Skin epidermis (tissue), 12 donors: ENCODE data around the gene MRPL30.
A peak's percentile ranks its signal among the peaks of the same experiment; 100 is the strongest.
"Not testable (repeated sequence)": the region's sequence is repeated elsewhere in the genome, so short reads cannot be mapped to it uniquely, and the experiment has no call there.

Source experiments
- H3K27ac ChIP-seq, 21 experiments: fragments of 200-600 bp; sonication (generic) in 11 of 21; one replicate each; pipeline ENCODE4 v1.5.0; 2020; ENCODE audit warnings: mild to moderate bottlenecking in 3 of 21, inconsistent platforms in 2 of 21, moderate library complexity in 2 of 21
- H3K4me3 ChIP-seq, 7 experiments: fragments of 200-600 bp; sonication (generic) in 2 of 7; one replicate each; pipeline ENCODE4 v1.5.0; 2020; ENCODE audit warnings: inconsistent platforms in 2 of 7, mild to moderate bottlenecking in 2 of 7, moderate library complexity in 1 of 7

MRPL30 gene

GRCh38 chr2:99181624-99182000, 628 bp downstream of the MRPL30 start:
- Histone ChIP-seq H3K4me3 (peak overlapping the region; percentile 50 to 90 (median 68)), H3K27ac (peak overlapping the region in 20 of 21 experiments; percentile 52 to 95 (median 84))

- Histone ChIP-seq H3K27ac (no peak overlapping the region), H3K4me3 (no peak overlapping the region)
Measured at GRCh38 chr2:99183025-99183424, 2.0 kb downstream of the MRPL30 start.

- no peak overlapping the region for H3K27ac ChIP-seq
Measured at GRCh38 chr2:99184811-99185210, 3.8 kb downstream of the MRPL30 start.

GRCh38 chr2:99187011-99187410, 6.0 kb downstream of the MRPL30 start:
- no peak overlapping the region for H3K27ac ChIP-seq
- no peak overlapping the region for H3K4me3 ChIP-seq

More at GRCh38 chr2:99184811-99185210, 3.8 kb downstream of the MRPL30 start:
- H3K4me3 ChIP-seq, result no peak overlapping the region

- Histone ChIP-seq H3K4me3 (no peak overlapping the region), H3K27ac (no peak overlapping the region)
Measured at GRCh38 chr2:99188357-99188756, 7.4 kb downstream of the MRPL30 start.

- Histone ChIP-seq H3K27ac (no peak overlapping the region), H3K4me3 (no peak overlapping the region)
Measured at GRCh38 chr2:99190548-99190947, 9.6 kb downstream of the MRPL30 start.

GRCh38 chr2:99192364-99192763, 11.4 kb downstream of the MRPL30 start:
- not testable (repeated sequence) for H3K27ac ChIP-seq, H3K4me3 ChIP-seq

GRCh38 chr2:99198103-99198841, 17.3 kb downstream of the MRPL30 start:
- Histone ChIP-seq H3K4me3 (no peak overlapping the region), H3K27ac (peak overlapping the region in 15 of 21 experiments; percentile 1 to 64 (median 52))

- Histone ChIP-seq H3K27ac (peak overlapping the region in 1 of 21 experiments; percentile 7), H3K4me3 (no peak overlapping the region)
Measured at GRCh38 chr2:99200076-99200800, 19.3 kb downstream of the MRPL30 start.

- Histone ChIP-seq H3K4me3 (no peak overlapping the region), H3K27ac (no peak overlapping the region)
Measured at GRCh38 chr2:99201959-99202678, 21.1 kb downstream of the MRPL30 start.

GRCh38 chr2:99205491-99205890, 24.5 kb downstream of the MRPL30 start:
- Histone ChIP-seq H3K4me3 (no peak overlapping the region), H3K27ac (no peak overlapping the region)

- Histone ChIP-seq H3K27ac (no peak overlapping the region), H3K4me3 (no peak overlapping the region)
Measured at GRCh38 chr2:99216096-99216495, 35.1 kb downstream of the MRPL30 start.

- no peak overlapping the region for H3K27ac ChIP-seq
- no peak overlapping the region for H3K4me3 ChIP-seq
Measured at GRCh38 chr2:99217929-99218501, 37.0 kb downstream of the MRPL30 start.

GRCh38 chr2:99233177-99233576, 52.2 kb downstream of the MRPL30 start:
- not testable (repeated sequence) for H3K4me3 ChIP-seq, H3K27ac ChIP-seq

GRCh38 chr2:99238599-99238998, 57.6 kb downstream of the MRPL30 start:
- Histone ChIP-seq H3K27ac (no peak overlapping the region), H3K4me3 (no peak overlapping the region)

GRCh38 chr2:99240431-99240830, 59.4 kb downstream of the MRPL30 start:
- H3K4me3 ChIP-seq, result no peak overlapping the region
- H3K27ac ChIP-seq, result no peak overlapping the region

GRCh38 chr2:99242151-99242550, 61.2 kb downstream of the MRPL30 start:
- no peak overlapping the region for H3K27ac ChIP-seq
- H3K4me3 ChIP-seq, result no peak overlapping the region
